HG03457 (cell line): Measurements from ENCODE around the gene MLC1.

ENCODE experiments used
- ATAC-seq: cut with Tn5 transposase; IDR thresholded peaks from one replicate; pipeline ENCODE4 v1.9.1; 2021; ENCODE audit warnings: moderate number of reproducible peaks; ENCODE audit not compliant: unreplicated experiment

The MLC1 gene

GRCh38 chr22:50058906-50059880 lies 26.0 kb downstream of the MLC1 start:
- no peak for ATAC-seq

- ATAC-seq: no peak
These were observed 26.9 kb downstream of the MLC1 start, which contains the start of gene TTLL8 for GRCh38 chr22:50058061-50058905. Gene TTLL8 (minus strand): TSS chr22:50058298.

GRCh38 chr22:50057278-50058060 lies 27.8 kb downstream of the MLC1 start:
- no peak for ATAC-seq

GRCh38 chr22:50056214-50056972 lies 28.8 kb downstream of the MLC1 start:
- no peak for ATAC-seq

GRCh38 chr22:50053861-50054260 lies 31.4 kb downstream of the MLC1 start:
- ATAC-seq: no peak

GRCh38 chr22:50051930-50052329 lies 33.3 kb downstream of the MLC1 start:
- ATAC-seq: no peak

- no peak for ATAC-seq
These were observed 35.7 kb downstream of the MLC1 start for GRCh38 chr22:50049299-50050195.

GRCh38 chr22:50048836-50049235 lies 36.4 kb downstream of the MLC1 start:
- ATAC-seq: no peak

GRCh38 chr22:50048061-50048765 lies 37.0 kb downstream of the MLC1 start:
- no peak for ATAC-seq

GRCh38 chr22:50047346-50047745 lies 37.9 kb downstream of the MLC1 start:
- ATAC-seq: no peak

- ATAC-seq: no peak
These were observed 38.6 kb downstream of the MLC1 start for GRCh38 chr22:50046481-50047245.

- ATAC-seq: no peak
These were observed 39.2 kb downstream of the MLC1 start for GRCh38 chr22:50046019-50046415.

GRCh38 chr22:50045211-50046018 lies 39.8 kb downstream of the MLC1 start:
- no peak for ATAC-seq

- no peak for ATAC-seq
These were observed 40.6 kb downstream of the MLC1 start for GRCh38 chr22:50044485-50045118.

GRCh38 chr22:50041361-50042065 lies 43.7 kb downstream of the MLC1 start:
- ATAC-seq: no peak

- ATAC-seq: no peak
These were observed 44.5 kb downstream of the MLC1 start for GRCh38 chr22:50040717-50041116.
